ENCODE results near the gene PACSIN2. TPM values are rescaled to one million over a fixed set of nuclear protein-coding genes. Genes with fewer than 3 reads are reported as not detected.

Gene PACSIN2
- total RNA-seq, 6 donors from 2014 or later: 120 to 186 (median 151) TPM

DNA sequence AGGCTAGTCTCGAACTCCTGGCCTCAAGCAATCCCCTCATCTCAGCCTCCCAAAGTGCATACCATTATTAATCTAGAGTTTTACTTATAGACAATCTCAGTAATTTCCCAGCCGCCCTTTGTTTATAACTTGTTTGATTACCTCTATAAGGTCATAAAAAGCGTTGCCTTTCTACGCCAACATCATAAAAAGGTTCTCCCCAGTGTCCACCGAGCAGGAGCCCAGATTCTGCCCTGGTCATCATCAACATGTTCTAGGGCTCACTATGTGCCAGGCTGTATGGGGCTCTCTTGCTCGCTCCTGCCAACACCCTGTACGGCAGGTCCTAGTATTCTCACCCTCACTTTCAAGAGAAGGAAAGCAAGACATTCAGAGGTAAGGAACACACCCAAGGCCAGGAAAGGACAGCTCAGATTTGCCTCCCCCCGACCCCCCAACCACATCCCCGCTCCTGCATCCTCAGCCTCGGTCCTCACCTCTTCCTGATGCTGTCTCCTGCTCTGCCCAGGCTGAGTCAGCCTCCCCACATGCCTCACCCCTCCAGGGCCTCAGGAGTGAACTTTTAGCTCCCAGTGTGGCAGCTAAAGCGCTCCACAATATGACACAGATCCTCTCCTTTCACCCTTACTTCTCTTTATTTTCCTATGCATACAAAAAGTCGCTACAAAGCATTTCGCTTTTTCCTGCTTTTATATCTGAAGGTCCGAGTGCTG is 172.1 kb downstream of the PACSIN2 start:
- TF ChIP-seq CTCF (IDR thresholded peaks at IDR 0.05) (no peak), EP300 (IDR thresholded peaks at IDR 0.05) (no peak), POLR2A (IDR thresholded peaks at IDR 0.05) (no peak), POLR2AphosphoS5 (IDR thresholded peaks at IDR 0.05) (no peak)
- Histone ChIP-seq H3K27ac (no peak overlapping the region), H3K27me3 (no peaks in the 10 kb centered on the region), H3K4me1 (peaks cover 0 to 3% (median 0%) of the 10 kb centered on the region in 4 donors), H3K9me3 (no peaks in the 10 kb centered on the region), H3K36me3 (peaks cover 8 to 79% (median 37%) of the 10 kb centered on the region in 4 donors), H3K4me3 (no peak overlapping the region)
- DNase-seq: no peak
- 92 to 95% methylated on average over 14 of the region's 14 CpGs for WGBS, 2 donors
- ATAC-seq (ENCODE audit: low FRiP score in 2 of 2): no peak

GRCh38 chr22:42841444-42841843 is 173.5 kb downstream of the PACSIN2 start:
- no peak overlapping the region for H3K27ac ChIP-seq

DNA sequence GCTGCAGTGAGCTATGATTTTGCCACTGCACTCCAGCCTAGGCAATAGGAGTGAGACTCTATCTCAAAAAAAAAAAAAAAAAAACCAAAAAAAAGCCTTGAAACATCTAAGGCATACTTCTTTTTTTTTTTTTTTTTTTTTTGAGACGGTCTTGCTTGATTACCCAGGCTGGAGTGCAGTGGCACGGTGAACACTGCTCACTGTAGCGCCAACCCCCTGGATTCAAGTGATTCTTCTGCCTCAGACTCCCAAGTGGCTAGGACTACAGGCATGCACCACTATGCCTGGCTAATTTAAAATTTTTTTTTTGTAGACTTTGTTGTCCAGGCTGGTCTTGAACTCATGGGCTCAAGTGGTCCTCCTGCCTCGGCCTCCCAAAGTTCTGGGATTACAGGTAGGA is 177.4 kb downstream of the PACSIN2 start:
- H3K4me1 ChIP-seq: no peaks in the 10 kb centered on the region
- H3K9me3 ChIP-seq: no peaks in the 10 kb centered on the region
- no peaks in the 10 kb centered on the region for H3K27me3 ChIP-seq
- no peak for DNase-seq
- H3K36me3 ChIP-seq: peaks cover 11 to 91% (median 40%) of the 10 kb centered on the region in 4 donors
- no peak overlapping the region for H3K4me3 ChIP-seq
- 94% methylated on average over 4 of the region's 4 CpGs for WGBS, 2 donors
- no peak for ATAC-seq (ENCODE audit: low FRiP score in 2 of 2)
- no peak overlapping the region for H3K27ac ChIP-seq
- TF ChIP-seq POLR2AphosphoS5 (IDR thresholded peaks at IDR 0.05) (no peak), CTCF (IDR thresholded peaks at IDR 0.05) (no peak), POLR2A (IDR thresholded peaks at IDR 0.05) (no peak), EP300 (IDR thresholded peaks at IDR 0.05) (no peak)

More at GRCh38 chr22:42841444-42841843, 173.5 kb downstream of the PACSIN2 start:
- ATAC-seq (ENCODE audit: low FRiP score in 2 of 2) (no peak), DNase-seq (no peak)
- peaks cover 8 to 80% (median 36%) of the 10 kb centered on the region in 4 donors for H3K36me3 ChIP-seq
- H3K9me3 ChIP-seq: no peaks in the 10 kb centered on the region
- TF ChIP-seq POLR2AphosphoS5 (IDR thresholded peaks at IDR 0.05) (no peak), POLR2A (IDR thresholded peaks at IDR 0.05) (no peak), EP300 (IDR thresholded peaks at IDR 0.05) (no peak), CTCF (IDR thresholded peaks at IDR 0.05) (no peak)
- no peaks in the 10 kb centered on the region for H3K27me3 ChIP-seq
- WGBS, 2 donors: 47 to 57% methylated on average over 3 of the region's 3 CpGs
- no peak overlapping the region for H3K4me3 ChIP-seq
- H3K4me1 ChIP-seq: peaks cover 0 to 3% (median 0%) of the 10 kb centered on the region in 4 donors

GRCh38 chr22:42836026-42836425 is 178.9 kb downstream of the PACSIN2 start:
- Histone ChIP-seq H3K4me1 (no peaks in the 10 kb centered on the region), H3K36me3 (peaks cover 16 to 91% (median 46%) of the 10 kb centered on the region in 4 donors), H3K9me3 (no peaks in the 10 kb centered on the region), H3K4me3 (no peak overlapping the region), H3K27me3 (no peaks in the 10 kb centered on the region), H3K27ac (no peak overlapping the region)
- ATAC-seq (ENCODE audit: low FRiP score in 2 of 2): no peak
- WGBS, 2 donors: 88 to 94% methylated on average over 5 of the region's 5 CpGs
- no peak for DNase-seq
- TF ChIP-seq POLR2A (IDR thresholded peaks at IDR 0.05) (no peak), POLR2AphosphoS5 (IDR thresholded peaks at IDR 0.05) (no peak), CTCF (IDR thresholded peaks at IDR 0.05) (no peak), EP300 (IDR thresholded peaks at IDR 0.05) (no peak)
